Measurements from ENCODE around the gene ZSCAN10.
"Not testable (repeated sequence)": the region's sequence is repeated elsewhere in the genome, so short reads cannot be mapped to it uniquely, and the experiment has no call there.

Gene ZSCAN10

DNA sequence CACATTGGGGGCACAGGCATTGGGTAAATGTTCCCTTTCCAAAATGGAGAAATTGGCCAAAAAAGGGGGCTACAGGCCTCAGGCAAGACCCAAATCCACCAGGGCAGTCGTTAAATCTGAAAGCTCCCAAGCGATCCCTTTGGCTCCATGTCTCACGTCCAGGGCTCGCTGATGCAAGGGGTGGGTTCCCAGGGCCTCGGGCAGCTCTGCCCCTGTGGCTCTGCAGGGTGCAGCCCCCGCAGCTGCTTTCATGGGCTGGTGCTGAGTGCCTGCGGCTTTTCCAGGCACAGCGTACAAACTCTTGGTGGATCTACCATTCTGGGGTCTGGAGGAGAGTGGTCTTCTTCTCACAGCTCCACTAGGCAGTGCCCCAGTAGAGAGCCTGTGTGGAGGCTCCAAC is 15.7 kb downstream of the ZSCAN10 start:
- DNase-seq = not testable (repeated sequence)

DNA sequence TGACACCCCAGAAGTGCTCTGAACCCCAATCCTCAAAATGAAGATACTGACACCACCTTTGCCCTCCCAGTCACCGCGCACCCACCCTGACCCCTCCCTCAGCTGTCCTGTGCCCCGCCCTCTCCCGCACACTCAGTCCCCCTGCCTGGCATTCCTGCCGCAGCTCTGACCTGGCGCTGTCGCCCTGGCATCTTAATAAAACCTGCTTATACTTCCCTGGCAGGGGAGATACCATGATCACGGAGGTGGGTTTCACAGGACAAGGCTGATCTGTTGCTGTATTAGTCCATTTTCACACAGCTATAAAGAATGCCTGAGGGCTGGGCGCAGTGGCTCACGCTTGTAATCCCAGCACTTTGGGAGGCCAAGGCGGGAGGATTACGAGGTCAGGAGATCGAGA is 17.1 kb downstream of the ZSCAN10 start:
- not testable (repeated sequence) for DNase-seq

DNA sequence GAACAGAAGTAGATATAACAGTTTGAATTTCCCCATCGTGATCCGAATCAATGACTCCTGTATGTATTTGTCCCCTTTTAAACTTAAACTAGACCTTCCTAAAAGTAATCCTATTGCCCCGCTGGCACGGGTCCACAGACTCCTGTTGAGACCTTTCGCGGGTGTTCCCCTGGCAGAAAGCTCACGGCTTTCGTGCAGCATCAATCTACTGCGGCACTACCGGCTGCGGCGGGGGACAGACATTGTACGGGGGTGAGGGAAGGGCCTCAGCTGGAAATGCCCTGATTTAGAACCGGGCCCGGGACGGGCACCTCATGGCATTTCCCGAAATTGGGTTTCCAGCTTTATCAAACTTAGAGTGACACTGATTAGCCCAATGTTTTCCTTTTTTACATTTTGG is 19.1 kb downstream of the ZSCAN10 start:
- no peak for DNase-seq

DNA sequence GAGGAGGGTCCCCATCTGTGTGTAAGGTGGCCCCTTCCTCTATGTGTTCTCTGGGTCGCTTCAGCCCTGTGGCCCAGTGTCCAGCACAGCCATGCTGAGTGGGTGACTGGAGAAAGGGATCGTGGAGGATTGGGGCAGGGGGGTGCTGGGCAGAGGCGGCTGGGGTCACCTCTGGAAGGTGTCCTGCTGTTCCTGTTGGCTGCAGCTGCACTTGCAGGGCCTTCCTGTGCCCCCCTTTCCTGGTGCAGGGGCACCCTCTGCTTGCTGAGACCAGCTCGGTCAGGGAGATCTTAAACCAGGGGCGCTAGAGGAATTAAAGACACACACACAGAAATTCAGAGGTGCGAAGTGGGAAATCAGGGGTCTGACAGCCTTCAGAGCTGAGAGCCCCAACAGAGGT is 22.5 kb downstream of the ZSCAN10 start:
- no peak for DNase-seq

DNA sequence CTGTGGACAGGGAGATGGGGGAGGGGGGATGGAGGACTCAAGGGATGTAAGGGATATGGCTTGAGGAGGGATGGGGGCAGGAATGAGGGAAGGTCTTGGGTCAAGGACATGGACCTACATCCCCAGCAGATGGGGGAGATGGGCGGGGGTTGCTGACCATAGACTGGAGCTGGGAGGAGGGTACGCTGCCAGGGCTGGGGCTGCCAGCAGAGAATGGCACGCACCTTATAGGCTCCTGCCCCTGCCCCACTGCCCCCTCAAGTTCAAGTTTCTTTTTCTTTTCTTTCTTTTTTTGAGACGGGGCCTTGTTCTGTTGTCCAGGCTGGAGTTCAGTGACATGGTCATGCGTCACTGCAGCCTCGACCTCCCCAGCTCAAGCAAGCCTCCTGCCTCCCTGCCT is 23.1 kb downstream of the ZSCAN10 start:
- not testable (repeated sequence) for DNase-seq

DNA sequence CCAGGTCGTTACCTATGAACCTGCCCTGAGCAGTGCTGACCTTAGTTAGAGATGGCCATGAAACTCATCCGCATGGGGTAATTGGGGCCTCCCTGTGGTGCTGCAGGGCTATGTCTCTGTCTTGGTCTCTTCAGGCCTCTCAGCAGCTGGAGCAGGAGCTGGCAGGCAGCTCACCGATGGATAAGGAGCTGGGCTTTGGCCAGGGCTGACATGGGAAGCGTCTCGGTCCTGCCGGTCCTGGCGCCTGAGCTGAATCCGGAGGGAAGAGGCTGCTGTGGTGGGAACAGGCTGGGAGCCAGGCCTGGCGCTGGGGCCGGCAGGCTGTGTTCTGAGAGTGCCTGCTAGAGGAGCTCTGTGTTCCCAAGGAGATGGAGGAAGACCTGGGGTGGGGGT is 23.6 kb downstream of the ZSCAN10 start:
- DNase-seq = no peak

DNA sequence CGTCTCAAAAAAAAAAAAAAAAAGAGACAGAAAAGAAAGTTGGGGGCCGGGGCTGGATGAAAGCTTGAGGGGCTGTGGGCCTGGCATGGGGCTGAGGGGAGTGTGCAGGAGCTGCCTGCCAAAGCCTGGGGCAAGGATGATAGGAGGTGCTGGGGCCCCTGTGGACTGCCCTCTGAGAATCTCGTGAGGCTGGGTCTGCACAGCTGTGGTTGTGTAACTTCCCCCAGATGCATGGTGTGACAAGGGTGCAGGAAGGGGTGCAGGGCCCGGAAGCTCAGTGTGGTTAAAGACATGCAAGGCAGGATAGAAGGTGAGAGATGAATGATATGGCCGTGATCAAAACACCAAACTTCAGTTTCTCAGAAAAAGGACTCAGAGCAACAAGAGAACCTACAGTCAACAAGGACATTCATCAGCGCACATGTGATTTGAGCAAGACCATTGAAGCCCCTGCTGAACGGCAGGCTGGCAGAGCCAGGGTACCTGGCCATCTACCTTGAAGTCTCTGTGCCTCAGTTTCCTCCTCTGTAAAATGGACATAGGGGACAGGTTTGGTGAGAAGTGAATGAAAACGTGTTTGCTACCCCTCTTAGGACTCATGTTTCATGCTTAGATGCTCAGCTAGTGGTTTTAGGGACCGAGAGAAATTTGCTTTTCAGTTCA is 24.1 kb downstream of the ZSCAN10 start:
- no peak for DNase-seq

DNA sequence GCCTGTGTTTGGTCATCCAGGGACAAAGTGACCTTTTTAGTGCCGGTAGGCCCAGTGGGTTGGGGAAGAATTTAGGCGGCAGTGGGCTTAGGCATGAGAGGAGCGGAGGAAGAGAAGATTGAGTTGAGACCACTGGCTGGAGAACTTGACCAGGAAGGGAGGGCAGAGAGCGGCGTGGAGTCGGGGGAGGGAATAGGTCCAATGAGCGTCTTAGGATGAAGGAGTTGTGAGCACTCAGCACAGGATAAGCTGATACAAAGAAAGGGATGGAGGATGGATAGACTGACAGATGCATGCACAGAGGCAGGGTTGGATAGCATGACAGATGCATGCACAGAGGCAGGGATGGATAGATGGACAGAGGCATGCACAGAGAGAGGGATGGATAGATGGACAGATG is 25.6 kb downstream of the ZSCAN10 start:
- DNase-seq = no peak

DNA sequence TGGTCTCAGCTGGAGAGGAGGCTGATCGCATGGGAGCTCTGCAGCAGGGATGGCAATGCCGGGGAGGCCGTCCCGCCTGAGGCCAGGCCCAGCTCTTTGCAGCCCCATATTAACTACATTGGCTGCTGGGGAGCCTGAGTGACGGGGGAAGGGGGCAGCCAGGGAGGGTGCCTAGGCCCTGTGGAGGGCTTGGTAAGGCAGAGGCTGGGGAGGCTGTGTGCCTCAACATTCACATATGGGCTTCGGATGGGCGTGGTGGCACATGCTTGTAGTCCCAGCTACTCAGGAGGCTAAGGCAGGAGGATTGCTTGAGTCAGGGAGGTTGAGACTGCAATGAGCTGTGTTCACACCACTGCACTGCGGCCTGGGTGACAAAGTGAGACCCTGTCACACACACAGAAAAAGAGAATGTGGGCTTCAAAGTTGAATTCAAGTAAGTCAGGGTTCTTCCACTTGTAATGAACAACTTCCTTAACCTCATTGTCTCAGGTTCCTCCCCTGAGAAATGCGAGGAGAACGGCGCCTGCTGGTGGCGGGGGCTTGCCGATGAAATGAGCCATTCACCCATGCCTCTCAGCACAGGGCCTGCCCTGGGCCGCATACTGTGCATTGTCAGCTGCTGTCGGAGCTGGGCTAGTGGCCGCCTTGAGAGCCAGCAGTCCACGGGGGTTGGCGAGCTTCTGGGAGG is 26.4 kb downstream of the ZSCAN10 start:
- DNase-seq = not testable (repeated sequence)

DNA sequence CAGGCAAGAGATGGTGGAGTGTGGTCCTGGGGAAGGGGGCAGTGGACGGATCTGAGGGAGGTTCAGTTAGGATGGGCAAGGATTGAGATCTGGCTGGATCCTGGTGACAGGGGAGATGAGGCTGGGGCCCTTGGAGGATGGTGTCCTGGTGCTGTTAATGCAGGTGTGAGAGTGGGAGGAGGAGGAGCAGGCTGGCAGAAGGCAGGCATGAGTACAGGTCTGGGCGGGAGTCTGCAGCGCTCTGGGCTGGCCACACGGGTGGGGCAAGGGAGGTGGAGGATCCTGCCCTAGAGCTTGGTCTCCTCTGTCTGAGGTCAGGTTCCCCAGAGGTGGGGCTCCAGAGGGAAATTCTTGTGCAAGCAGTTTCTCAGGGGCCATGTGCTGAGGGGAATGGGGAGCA is 26.9 kb downstream of the ZSCAN10 start:
- not testable (repeated sequence) for DNase-seq

DNA sequence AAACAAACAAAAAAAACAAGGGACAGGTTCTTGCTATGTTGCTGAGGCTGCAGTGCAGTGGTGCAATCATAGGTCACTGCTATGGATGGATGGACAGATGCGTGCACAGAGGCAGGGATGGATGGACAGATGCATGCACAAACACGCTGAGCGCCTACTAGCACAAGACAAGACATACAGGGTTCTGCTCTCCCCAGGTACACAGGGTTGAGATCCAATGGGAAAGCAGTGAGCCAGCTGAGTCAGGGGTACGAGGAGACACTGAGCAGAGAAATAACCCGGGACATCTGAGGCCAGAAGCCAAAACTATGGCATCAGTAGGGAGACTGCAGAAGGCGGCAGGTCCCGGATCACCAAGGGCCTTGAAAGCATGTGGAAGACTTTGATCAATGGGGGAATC is 27.4 kb downstream of the ZSCAN10 start:
- DNase-seq = no peak

DNA sequence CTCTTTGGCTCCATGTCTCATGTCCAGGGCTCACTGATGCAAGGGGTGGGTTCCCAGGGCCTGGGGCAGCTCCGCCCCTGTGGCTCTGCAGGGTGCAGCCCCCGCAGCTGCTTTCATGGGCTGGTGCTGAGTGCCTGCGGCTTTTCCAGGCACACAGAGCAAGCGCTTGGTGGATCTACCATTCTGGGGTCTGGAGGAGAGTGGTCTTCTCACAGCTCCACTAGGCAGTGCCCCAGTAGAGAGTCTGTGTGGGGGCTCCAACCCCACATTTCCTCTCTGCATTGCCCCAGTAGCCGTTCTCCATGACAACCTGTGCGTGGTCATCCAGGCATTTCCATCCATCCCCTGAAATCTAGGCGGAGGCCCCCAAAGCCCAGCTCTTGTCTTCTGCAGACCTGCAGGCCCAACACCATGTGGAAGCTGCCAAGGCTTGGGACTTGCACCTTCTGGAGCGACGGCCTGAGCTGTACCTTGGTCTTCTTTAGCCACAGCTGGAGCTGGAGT is 28.4 kb downstream of the ZSCAN10 start:
- no peak for DNase-seq

DNA sequence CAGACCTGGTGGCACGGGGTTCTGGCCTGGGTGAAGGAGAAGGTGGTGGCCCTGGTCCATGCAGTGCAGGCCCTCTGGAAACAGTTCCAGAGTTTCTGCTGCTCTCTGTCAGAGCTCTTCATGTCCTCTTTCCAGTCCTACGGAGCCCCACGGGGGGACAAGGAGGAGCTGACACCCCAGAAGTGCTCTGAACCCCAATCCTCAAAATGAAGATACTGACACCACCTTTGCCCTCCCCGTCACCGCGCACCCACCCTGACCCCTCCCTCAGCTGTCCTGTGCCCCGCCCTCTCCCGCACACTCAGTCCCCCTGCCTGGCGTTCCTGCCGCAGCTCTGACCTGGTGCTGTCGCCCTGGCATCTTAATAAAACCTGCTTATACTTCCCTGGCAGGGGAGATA is 29.9 kb downstream of the ZSCAN10 start:
- not testable (repeated sequence) for DNase-seq

DNA sequence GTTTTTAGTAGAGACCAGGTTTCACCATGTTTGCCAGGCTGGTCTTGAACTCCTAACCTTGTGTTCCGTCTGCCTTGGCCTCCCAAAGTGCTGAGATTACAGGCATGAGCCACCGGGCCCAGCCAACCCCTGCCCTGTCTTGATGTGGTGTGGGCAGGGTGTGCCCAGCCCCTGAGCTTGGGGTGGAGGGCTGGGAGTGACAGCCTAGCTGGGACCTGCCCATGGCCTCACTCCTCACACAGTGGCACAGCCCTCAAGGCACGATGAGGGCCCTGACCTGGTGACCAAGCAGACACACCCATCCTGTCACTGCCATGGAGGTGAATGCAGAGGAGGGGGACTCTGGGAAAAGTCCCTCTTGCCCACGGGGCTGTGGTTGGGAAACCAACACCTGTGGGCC is 30.6 kb downstream of the ZSCAN10 start:
- DNase-seq = no peak

DNA sequence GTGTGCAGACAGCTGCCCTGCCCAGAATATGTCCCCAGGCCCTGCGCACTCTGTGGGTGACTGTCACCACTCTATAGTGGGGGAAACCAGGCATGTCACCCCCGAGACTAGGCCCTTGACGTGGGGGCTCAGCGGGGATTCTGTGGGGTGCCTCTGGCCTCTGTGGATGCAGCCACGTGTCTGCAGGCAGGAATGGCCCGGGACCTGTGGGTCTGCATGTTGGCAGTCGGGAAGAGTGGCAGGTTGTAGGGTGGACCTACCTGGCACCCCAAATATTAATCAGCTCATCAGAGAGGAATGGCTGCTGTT is 32.7 kb downstream of the ZSCAN10 start:
- DNase-seq = no peak

DNA sequence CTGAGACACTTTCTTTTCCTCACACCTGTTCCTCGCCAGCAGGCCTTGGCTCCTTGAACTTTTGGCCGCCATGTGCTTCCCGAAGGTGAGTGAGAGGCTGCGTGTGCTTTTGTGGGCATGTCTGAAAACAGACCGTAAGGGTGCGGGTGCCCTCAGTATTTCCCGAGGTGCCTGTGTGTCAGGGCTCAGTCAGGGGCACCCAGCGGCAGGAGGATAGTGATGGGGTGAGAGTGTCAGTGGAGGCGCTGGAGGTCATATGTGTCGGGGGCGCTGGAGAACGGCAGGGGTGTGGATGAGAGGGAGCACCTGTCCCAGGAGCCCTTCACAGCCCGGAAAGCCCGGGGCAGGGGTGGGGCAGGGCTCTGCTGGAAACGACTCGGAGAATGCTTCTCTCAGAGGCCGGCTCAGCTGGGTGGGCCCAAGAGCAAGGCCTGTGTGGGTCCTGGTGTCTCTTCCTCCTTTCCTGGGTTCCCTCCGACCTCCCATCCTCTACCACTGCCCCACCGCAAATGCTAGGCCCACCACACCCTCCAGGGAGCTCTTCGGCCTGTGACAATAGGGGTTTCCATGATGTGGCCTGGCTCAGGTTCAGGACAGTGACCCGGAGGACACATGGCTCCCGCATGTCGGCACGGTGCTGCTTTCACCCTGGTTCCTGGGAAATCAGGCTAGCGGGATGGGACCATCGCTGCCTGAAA is 33.2 kb downstream of the ZSCAN10 start:
- DNase-seq = no peak

DNA sequence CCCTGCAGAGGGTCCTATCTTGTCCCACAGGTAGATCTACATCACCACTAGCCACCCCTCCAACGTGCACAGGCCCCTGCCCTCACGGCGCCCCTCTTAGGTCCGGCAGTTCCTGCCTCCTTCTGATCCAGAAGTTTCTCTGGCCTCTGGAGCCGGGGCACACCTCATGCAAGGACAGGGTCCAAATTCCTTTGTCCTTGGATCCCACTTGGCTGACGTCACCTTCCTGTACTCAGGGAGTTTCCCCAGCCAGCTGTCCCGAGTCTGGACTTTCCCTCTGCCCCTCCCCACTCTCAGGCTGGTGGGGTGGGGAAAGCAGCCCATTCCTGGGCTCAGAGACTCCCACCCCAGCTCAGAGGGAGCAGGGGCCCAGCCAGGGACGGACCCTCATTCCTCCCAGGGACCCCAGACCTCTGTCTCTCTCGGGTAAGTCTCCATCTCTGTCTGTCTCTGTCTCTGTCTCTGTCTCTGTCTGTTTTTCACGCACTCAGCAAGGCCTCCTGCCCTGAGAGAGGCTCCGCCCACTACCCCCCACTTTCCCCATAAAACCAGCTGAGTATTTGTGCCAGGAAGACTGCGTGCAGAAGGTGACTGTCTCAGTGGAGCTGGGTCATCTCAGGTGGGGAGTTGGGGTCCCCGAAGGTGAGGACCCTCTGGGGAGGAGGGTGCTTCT is 33.9 kb downstream of the ZSCAN10 start, which contains the start of gene IL32:
Gene IL32 (plus strand): TSS at position 572 of the 673 bp plus-strand sequence. CDS start 172 bp downstream, outside the sequence.
- DNase-seq = no peak

DNA sequence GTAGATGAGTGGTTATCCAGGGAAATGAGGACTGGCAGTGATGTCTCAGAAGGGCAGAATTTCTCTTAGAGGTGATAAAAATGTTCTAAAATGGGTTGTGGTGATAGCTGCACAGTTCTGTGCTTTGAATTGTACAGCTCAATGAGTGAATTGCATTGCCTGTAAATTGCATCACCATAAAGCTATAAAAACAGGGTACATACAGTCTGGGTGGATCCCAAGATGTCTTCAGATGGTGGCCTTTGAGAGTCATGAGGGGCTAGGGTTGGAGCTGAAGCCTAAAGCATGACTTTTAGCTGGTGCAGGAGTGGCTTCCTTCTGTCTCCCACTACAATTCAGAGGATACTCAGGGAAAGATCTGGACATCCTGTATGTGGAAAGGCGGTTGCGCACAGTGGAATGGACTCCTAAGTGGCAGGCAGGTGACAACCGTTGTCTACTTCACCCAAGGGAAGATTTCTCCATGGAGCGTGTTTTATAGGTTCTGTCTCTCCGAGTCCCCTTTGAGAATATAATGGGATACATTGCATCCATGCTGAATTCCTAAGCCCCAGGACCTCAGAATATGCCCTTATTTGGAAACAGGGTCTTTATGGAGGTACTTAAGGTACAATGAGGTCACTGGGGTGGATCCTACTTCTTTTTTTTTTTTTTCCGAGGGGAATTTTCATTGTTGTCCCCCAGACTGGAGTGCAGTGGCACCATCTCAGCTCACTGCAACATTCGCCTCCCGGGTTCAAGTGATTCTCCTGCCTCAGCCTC is 35.3 kb downstream of the ZSCAN10 start:
- DNase-seq = no peak

DNA sequence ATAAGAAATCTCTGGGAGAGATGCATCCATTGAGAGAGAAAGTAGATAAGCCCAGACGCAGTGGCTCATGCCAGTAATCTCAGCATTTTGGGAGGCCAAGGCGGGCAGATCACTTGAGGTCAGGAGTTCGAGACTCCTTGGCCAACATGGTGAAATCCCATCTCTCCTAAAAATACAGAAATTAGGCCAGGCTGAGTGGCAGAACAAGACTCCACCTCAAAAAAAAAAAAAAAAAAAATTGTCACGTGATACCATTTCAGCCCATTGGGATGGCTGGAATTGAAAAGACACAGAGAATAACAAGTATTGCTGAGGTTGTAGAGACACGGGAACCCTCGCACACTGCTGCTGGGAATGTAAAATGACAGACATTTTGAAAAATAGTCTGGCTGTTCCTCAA is 36.5 kb downstream of the ZSCAN10 start:
- DNase-seq = no peak

DNA sequence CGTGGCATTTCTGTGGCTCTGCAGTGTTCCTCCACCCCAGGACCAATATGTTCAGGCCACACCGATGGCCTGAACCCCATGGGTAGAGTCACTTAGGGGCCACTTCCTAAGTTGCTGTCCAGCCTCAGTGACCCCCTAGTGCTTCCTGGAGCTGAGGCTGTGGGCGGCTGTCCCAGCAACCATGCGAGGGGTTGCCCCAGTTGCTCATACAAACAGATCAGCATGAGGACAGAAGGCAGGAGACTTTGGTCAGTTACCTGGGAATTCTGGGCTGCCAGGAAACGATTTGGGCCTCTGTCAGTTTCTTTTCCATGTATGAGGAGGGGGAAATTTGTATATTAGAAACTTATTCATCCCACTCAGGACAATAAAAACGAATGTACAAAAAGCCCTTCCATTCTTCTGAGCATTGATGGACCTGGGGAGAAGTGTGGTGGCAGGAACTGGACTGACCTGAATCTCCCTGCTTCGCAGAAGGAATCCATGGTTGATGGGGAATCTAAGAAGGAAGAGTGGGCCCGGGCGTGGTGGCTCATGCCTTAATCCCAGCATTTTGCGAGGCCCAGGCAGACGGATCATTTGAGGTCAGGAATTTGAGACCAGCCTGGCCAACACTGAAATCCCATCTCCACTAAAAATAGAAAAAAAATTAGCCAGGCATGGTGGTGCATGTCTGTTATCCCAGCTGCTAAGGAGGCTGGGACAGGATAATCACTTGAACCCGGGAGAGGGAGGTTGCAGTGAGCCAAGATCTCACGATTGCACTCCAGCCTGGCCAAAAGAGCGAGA is 38.6 kb downstream of the ZSCAN10 start:
- DNase-seq = no peak

DNA sequence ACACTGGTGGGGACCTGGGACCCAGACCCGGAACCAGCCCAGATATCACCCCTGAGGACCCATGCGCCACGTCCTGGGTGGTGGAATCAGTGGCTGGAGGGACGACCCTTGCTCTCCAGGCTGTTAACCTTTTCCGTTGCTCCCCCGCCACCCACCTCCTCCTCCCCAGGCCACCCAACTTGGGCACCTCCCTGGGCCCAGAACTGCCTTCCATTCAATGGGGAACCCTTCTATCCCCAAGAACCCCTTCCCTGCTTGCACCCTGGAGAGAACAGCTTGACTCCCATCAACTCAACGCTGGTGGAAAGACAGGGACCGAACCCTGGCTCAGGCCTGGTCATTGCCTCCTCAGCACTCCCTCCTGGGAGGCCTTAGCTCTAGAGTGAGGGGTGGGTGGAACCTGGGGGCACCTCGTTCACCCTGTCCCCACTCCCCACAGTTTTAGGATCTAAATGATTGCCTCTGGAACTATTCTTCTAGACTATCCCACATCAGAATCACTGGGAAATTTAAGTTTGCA is 39.3 kb downstream of the ZSCAN10 start:
- no peak for DNase-seq
